Stomach (tissue), 4 donors: Measurements from ENCODE around the gene RELA.

Source experiments
- CTCF ChIP-seq, 7 experiments: fragments of 450-650 bp in 4 of 7; fragments of 200-600 bp in 3 of 7; sonication (generic) in 3 of 7; IDR thresholded peaks; one replicate each; pipeline ENCODE4 v1.5.1; 2016 to 2019; ENCODE audit warnings: antibody characterized with exemption in 7 of 7, control low read depth in 2 of 7, mild to moderate bottlenecking in 1 of 7
- POLR2A ChIP-seq, 4 donors: fragments of 450-650 bp; IDR thresholded peaks; one replicate each; pipeline ENCODE4 v1.6.1; 2016; ENCODE audit warnings: antibody characterized with exemption in 4 of 4, control low read depth in 2 of 4, mild to moderate bottlenecking in 1 of 4, moderate library complexity in 1 of 4

GRCh38 chr11:65607614-65608426, 54.9 kb downstream of the RELA start:
- TF ChIP-seq CTCF (IDR thresholded peaks at IDR 0.05) = no peak
- no peak for TF ChIP-seq POLR2A (IDR thresholded peaks at IDR 0.05)
